Measurements from ENCODE around the gene STX1A.
"Not testable (repeated sequence)": the region's sequence is repeated elsewhere in the genome, so short reads cannot be mapped to it uniquely, and the experiment has no call there.

STX1A gene

GRCh38 chr7:73734619-73735527 is 15.4 kb upstream of the STX1A start:
- peak; percentile 43 for DNase-seq

- no peak for DNase-seq
Observed at GRCh38 chr7:73732397-73732796, 12.9 kb upstream of the STX1A start.

GRCh38 chr7:73730485-73730884 is 11.0 kb upstream of the STX1A start:
- DNase-seq: no peak

- no peak for DNase-seq
Observed at GRCh38 chr7:73728551-73728950, 9.1 kb upstream of the STX1A start.

- DNase-seq: no peak
Observed at GRCh38 chr7:73727952-73728351, 8.5 kb upstream of the STX1A start.

GRCh38 chr7:73726083-73726466 is 6.6 kb upstream of the STX1A start:
- no peak for DNase-seq

- DNase-seq: no peak
Observed at GRCh38 chr7:73723813-73724212, 4.3 kb upstream of the STX1A start.

- DNase-seq: no peak
Observed at GRCh38 chr7:73722785-73723184, 3.3 kb upstream of the STX1A start.

GRCh38 chr7:73722182-73722581 is 2.7 kb upstream of the STX1A start:
- DNase-seq: not testable (repeated sequence)

GRCh38 chr7:73721377-73721817 is 1.9 kb upstream of the STX1A start:
- DNase-seq: no peak

GRCh38 chr7:73720443-73720842 is 974 bp upstream of the STX1A start:
- not testable (repeated sequence) for DNase-seq

GRCh38 chr7:73719806-73720169 is 319 bp upstream of the STX1A start:
- DNase-seq: no peak

GRCh38 chr7:73718438-73718881 is 1.0 kb downstream of the STX1A start:
- DNase-seq: no peak

GRCh38 chr7:73717991-73718405 is 1.5 kb downstream of the STX1A start:
- peak; percentile 58 for DNase-seq

GRCh38 chr7:73717025-73717807 is 2.3 kb downstream of the STX1A start:
- DNase-seq: no peak

- no peak for DNase-seq
Observed at GRCh38 chr7:73716318-73716890, 3.1 kb downstream of the STX1A start.

GRCh38 chr7:73715648-73716317 is 3.7 kb downstream of the STX1A start:
- DNase-seq: peak; percentile 80

GRCh38 chr7:73713319-73713718 is 6.2 kb downstream of the STX1A start:
- not testable (repeated sequence) for DNase-seq

- DNase-seq: no peak
Observed at GRCh38 chr7:73712773-73713172, 6.7 kb downstream of the STX1A start.

GRCh38 chr7:73708961-73709549 is 10.4 kb downstream of the STX1A start:
- DNase-seq: no peak

GRCh38 chr7:73707045-73707631 is 12.3 kb downstream of the STX1A start:
- no peak for DNase-seq
